Measurements from ENCODE around the gene KMT2E.

- TF ChIP-seq TAF1 (IDR thresholded peaks at IDR 0.05; ENCODE audit: borderline replicate concordance, low read depth, low read length) (no peak), POLR2A (IDR thresholded peaks at IDR 0.05; ENCODE audit: low read depth, low read length) (no peak)
Measured at GRCh38 chr7:105131890-105132289, 117.9 kb downstream of the KMT2E start.

Measured in GM12892 (cell line).